Activated T-helper 1 cell treated with anti-CD3 and anti-CD28 coated beads, Interleukin-12 subunit alpha, Interleukin-12 subunit beta, Interleukin-2, Interleukin-4 antibody, amounts not matched to agents 30 ng/mL and 10 ng/mL and 1 ng/mL, durations not matched to agents 14 hours and 24 hours and 36 hours (primary cell): ENCODE results near the gene GLB1L2. TPM values are rescaled to one million over a fixed set of nuclear protein-coding genes. Genes with fewer than 3 reads are reported as not detected.

ENCODE experiments used
- DNase-seq: peaks from one replicate; pipeline ENCODE4 v3.0.0; 2021; ENCODE audit warnings: low spot score
- H3K27ac Mint-ChIP-seq: one replicate; pipeline ENCODE4 v1.8.0; 2021; ENCODE audit warnings: mild to moderate bottlenecking, mixed read lengths
- H3K27me3 Mint-ChIP-seq: one replicate; pipeline ENCODE4 v1.8.0; 2022; ENCODE audit warnings: mild to moderate bottlenecking, moderate library complexity, mixed read lengths; ENCODE audit not compliant: insufficient read depth
- H3K36me3 Mint-ChIP-seq: one replicate; pipeline ENCODE4 v1.8.0; 2021; ENCODE audit warnings: low read depth, mixed read lengths
- H3K4me1 Mint-ChIP-seq: one replicate; pipeline ENCODE4 v1.8.0; 2021; ENCODE audit warnings: low read depth, mixed read lengths
- H3K4me3 Mint-ChIP-seq: one replicate; pipeline ENCODE4 v1.8.0; 2021; ENCODE audit warnings: mild to moderate bottlenecking, moderate library complexity, mixed read lengths
- H3K9me3 Mint-ChIP-seq: one replicate; pipeline ENCODE4 v1.8.0; 2021; ENCODE audit warnings: mixed read lengths
- intact Hi-C: fragments of 100-400 bp; cut with micrococcal nuclease; formaldehyde crosslinking; loops from one replicate; pipeline ENCODE4 v1.15.1; 2024
- total RNA-seq: library from RNA; stranded (reverse); gene quantifications from 2 replicates; pipeline ENCODE4 v1.2.3, GENCODE V29; 2022

Gene GLB1L2
- total RNA-seq, 1 donor from 2014 or later: 11.5 TPM

DNA sequence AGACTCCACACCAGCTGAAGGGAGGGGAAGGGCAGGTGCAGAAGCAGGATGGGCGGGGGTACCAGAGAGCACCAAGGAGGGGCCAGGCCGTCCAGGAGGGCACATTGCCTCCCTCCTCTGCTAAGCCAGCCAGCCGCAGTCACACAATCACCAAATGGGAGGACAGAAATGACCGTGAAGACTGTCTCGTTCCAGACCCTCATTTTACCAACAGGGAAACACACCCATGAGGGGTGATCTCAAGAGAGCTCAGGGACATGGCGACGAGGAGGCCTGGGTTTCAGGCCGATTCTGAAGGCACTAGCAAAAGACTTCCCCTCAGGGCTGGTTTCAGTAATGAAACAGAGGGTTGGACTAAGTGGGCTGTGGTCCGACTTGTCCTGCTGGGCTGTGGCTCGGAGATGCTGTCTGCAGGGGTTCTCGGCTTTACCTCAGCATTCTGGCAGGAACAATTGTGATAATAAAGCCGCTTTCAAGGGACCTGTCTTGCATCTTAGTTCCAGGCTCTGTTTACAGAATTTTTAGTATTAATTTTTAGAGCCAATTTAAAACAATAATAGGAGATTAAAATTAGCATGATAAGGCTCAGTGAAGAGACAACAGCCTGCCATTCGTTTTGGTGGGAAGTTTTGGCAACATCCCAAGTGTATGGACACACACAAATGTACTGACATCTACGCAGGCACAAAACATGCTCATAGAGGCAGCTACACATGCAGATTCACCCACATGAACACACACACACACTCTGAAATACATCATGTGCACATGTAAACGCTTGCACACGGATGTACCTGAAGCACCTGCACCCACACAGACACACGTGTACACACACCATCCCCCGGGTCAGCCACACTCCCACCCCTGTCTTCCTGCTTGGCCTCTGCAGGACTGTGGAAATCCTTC, 82.3 kb downstream of the GLB1L2 start:
- Mint-ChIP-seq H3K36me3 (no peaks in the 10 kb centered on the region), H3K27ac (no peak overlapping the region), H3K4me1 (peaks cover 6% of the 10 kb centered on the region), H3K9me3 (no peaks in the 10 kb centered on the region), H3K4me3 (no peak overlapping the region), H3K27me3 (peaks cover 68% of the 10 kb centered on the region)
- DNase-seq: no peak
- intact Hi-C loops: loop anchor here (5.0 kb wide), 1 partner anchor 162 kb away; the partner anchor contains the start of genes ACAD8 and THYN1

DNA sequence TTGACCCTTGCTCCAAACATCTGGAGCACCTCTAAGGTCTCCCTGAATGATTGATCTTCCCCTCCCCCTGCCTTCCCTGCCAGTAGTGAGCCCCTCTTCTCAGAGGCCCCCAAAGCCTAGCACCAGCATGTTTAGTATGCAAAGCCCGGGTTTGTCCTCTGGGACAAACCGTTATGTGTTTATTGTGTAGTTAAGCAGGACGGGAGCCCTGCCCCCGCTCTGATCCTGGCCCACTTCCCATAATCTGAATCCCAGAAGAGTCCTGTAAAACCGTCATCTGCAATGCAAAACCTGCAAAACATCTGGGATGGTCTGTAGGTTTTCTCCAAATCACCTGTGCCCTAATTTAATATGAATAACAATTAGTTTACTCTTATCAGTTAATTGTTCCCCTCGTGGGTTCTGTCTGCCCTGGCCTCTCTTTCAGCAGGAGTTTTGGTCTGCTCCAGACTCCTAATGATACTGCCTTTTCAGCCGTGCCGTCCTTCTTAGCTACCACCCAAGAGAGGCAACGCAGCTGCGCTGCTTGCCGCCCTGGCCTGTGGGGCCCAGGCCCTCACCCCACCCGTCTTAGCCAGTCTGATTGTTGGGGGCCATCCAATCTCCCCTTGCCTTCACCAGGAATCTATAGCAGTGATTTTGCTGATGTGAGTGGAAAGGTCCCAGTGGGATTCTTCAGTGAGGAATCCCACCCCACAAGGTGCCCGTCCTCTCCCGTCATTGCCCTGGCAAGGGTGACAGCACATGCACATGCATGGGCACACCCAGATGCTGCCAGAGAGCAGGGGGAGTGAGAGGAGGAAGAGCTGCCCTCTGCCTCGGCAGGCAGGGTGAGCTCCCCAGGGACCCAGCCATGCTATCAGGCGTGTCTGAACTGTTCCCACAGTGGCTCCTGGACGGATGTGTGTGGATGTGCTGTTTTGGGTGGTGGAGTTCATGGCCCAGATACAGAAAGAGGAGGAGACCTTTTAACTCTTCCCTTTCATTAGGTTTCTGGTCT, 83.3 kb downstream of the GLB1L2 start:
- no peaks in the 10 kb centered on the region for H3K9me3 Mint-ChIP-seq
- H3K27ac Mint-ChIP-seq: no peak overlapping the region
- DNase-seq: no peak
- no peak overlapping the region for H3K4me3 Mint-ChIP-seq
- no peaks in the 10 kb centered on the region for H3K36me3 Mint-ChIP-seq
- peaks cover 6% of the 10 kb centered on the region for H3K4me1 Mint-ChIP-seq
- intact Hi-C loops: loop anchor here (5.0 kb wide), 1 partner anchor 163 kb away; the partner anchor contains the start of genes ACAD8 and THYN1
- H3K27me3 Mint-ChIP-seq: peaks cover 59% of the 10 kb centered on the region

DNA sequence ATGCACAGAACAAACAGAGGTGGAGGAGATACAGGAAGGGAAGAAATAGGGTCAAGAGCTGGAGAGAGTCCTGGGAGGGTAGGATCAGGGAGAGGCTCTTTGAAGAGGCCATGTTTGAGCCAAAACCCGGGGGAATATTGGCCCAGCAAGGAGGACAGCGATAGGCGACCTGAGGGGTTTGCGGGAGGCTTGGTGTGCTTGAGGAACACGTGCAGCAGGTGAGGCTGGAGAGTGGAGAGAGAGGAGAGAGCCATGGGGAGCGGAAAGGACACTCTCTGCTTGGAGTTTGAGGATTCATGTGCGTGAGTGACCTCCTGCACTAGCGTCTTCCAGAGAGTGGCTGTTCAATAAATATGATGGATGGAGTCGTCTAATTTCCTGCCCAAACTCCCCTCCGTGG, 84.9 kb downstream of the GLB1L2 start:
- H3K4me3 Mint-ChIP-seq: no peak overlapping the region
- H3K27ac Mint-ChIP-seq: no peak overlapping the region
- no peaks in the 10 kb centered on the region for H3K9me3 Mint-ChIP-seq
- intact Hi-C loops: no loop called here
- no peak for DNase-seq
- H3K36me3 Mint-ChIP-seq: no peaks in the 10 kb centered on the region
- H3K27me3 Mint-ChIP-seq: peaks cover 44% of the 10 kb centered on the region
- H3K4me1 Mint-ChIP-seq: peaks cover 6% of the 10 kb centered on the region

DNA sequence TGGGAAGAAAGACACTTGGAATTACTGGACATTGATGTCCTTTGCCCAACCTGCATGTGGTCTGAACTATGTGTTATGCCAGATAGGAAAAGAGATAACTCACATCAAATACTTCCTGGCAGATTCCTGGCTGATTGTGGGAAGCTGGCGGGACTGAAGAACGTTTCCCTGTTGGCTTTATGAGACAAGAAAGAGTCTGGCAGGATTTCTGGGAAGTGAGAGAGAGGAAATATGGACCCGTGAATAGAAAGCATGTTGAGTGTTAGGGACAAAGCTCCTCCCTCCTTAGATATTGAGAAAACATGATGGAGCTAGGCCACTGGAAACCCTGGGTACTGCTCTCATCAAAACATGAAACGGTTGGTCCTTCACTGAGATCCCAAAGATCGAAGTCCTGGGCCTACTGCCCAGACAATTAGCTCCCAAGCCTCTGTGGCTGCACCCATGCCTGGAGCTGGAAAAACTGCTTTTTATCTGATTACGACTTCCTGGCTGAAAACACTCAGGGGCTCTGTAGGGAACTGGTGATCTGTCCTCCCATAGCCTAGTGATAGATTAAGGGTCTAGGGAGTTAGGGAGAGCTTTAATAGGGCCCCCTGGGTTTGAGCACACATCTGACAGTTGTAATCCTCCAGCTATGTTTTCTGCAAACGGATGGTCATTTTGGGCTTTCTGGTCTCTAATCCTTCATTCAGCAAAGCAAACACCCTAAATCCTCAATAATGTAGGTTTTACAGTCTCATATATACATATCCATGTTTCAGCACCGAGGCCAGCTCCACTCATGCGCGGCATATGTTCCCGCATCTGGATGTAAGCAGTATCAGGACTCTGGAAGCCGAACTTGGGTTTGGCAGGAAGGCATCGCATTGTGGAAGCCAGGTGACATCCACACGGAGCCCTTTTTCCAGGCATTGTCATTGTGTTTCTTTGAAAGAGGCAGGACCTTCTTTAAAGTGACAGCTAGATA, 86.4 kb downstream of the GLB1L2 start:
- no peaks in the 10 kb centered on the region for H3K9me3 Mint-ChIP-seq
- H3K4me1 Mint-ChIP-seq: peaks cover 6% of the 10 kb centered on the region
- H3K36me3 Mint-ChIP-seq: no peaks in the 10 kb centered on the region
- no peak overlapping the region for H3K27ac Mint-ChIP-seq
- peaks cover 43% of the 10 kb centered on the region for H3K27me3 Mint-ChIP-seq
- no peak for DNase-seq
- no peak overlapping the region for H3K4me3 Mint-ChIP-seq
- intact Hi-C loops: no loop called here

DNA sequence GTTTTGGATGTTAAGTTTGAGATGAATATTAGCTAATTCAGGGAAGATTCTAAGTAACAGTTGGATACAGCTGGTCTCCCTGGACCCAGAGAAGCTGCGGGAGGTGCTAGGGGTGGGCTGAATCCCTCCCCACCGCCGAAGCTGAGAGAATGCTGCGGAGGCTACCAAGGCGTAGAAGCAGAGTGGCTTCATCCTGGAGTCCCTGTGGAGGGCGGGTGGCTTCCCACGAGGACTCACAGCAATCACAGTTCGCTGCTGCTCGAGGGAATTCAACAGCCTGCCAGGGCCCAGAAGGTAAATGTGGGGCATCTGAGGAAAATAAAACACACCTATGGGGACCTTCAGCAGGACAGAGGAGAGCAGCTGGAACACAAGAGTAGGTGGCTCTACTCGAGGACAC, 91.3 kb downstream of the GLB1L2 start:
- no peaks in the 10 kb centered on the region for H3K36me3 Mint-ChIP-seq
- H3K4me3 Mint-ChIP-seq: no peak overlapping the region
- no peaks in the 10 kb centered on the region for H3K4me1 Mint-ChIP-seq
- H3K27me3 Mint-ChIP-seq: peaks cover 6% of the 10 kb centered on the region
- DNase-seq: no peak
- no peak overlapping the region for H3K27ac Mint-ChIP-seq
- intact Hi-C loops: no loop called here
- no peaks in the 10 kb centered on the region for H3K9me3 Mint-ChIP-seq

DNA sequence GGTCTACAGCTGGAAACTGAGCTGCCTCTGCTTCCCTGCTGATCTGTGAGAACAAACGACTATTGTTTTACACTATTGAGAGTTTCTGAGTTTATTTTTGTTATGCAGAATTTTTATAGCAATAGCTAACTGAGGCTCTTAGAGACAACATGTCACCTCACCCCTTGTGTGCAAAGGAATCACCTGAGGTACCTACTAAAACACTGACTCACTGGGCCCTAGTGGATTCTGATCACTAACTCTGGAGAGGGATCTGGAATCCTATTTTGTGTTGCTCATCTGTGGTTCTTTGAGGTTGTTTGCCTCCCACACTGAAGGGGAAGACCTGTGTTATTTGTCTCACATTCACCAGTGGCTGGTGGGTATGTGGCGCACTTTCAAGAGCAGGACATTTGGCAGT, 93.6 kb downstream of the GLB1L2 start:
- Mint-ChIP-seq H3K4me1 (no peaks in the 10 kb centered on the region), H3K27ac (no peak overlapping the region), H3K4me3 (no peak overlapping the region), H3K27me3 (peaks cover 5% of the 10 kb centered on the region), H3K9me3 (no peaks in the 10 kb centered on the region), H3K36me3 (no peaks in the 10 kb centered on the region)
- DNase-seq: no peak
- intact Hi-C loops: no loop called here

Other genes starting within 250 kb of the GLB1L2 start
- gene NCAPD3, start 108.0 kb upstream of the GLB1L2 start, total RNA-seq: 103 and 107 TPM in 2 replicates
- gene VPS26B, start 107.3 kb upstream of the GLB1L2 start, total RNA-seq: 43.0 and 43.2 TPM in 2 replicates
- 55.0 and 58.8 TPM in 2 replicates for gene THYN1, start 78.6 kb upstream of the GLB1L2 start, total RNA-seq
- 25.6 and 26.2 TPM in 2 replicates for gene ACAD8, start 78.4 kb upstream of the GLB1L2 start, total RNA-seq
- gene GLB1L3, start 55.6 kb upstream of the GLB1L2 start, total RNA-seq: 14.6 and 16.1 TPM in 2 replicates
- 0.13 and 0.39 TPM in 2 replicates for gene B3GAT1, start 80.3 kb downstream of the GLB1L2 start, total RNA-seq